K562 (cell line): ENCODE measurements around the gene ZNF385D. TPM values are rescaled to one million over a fixed set of nuclear protein-coding genes. Genes with fewer than 3 reads are reported as not detected.

Experiments
- ATAC-seq: fragments of 200-7000 bp; cut with Tn5 transposase; 3 replicates; pipeline ENCODE4 v1.9.1; 2020; ENCODE audit warnings: moderate library complexity
- BruUV-seq: library from RNA; stranded (reverse); fragments of 400-500 nt; replicated peaks from 2 replicates; lab custom pipeline; 2021; lab: Mats Ljungman, UMichigan
- CTCF ChIA-PET: fragments of 300-600 bp; formaldehyde crosslinking; extraction: SDS; loops from one replicate; lab custom pipeline; 2021; ENCODE audit warnings: low intra/inter-chr PET ratio; lab: Yijun Ruan, JAX
- POLR2A ChIA-PET: fragments of 300-600, 350-650 bp; sonication (Branson Sonifier 250); formaldehyde crosslinking; extraction: SDS; loops from one replicate; lab custom pipeline; 2021; ENCODE audit warnings: antibody characterized with exemption, inconsistent platforms; lab: Yijun Ruan, JAX
- DNase-seq, 4 experiments: peaks; one replicate each; pipeline versions ENCODE4 v3.0.0 to v3.0.0-alpha.2; 2011 to 2018; ENCODE audit warnings: low spot score in 3 of 4, mixed read lengths in 3 of 4; ENCODE audit errors: extremely low read depth in 1 of 4
- FAIRE-seq: peaks from 2 replicates; lab custom pipeline; 2011; peaks lifted over from hg19 to GRCh38; lab: Jason Lieb, UNC
- H2AFZ ChIP-seq: 2 replicates; pipeline ENCODE4 v1.6.0; 2011; ENCODE audit warnings: low read depth, low read length, control low read depth, inconsistent platforms
- H3K27ac ChIP-seq: fragments of 200-600 bp; 3 replicates; pipeline ENCODE4 v1.8.0; 2011; ENCODE audit warnings: low read depth, mild to moderate bottlenecking, control low read depth, inconsistent platforms, low read length, moderate library complexity, mixed read lengths; ENCODE audit errors: extremely low read depth
- H3K27me3 ChIP-seq, 2 experiments: fragments of 300-600 bp in 1 of 2; 2 replicates in 1 of 2; 3 replicates in 1 of 2; pipeline versions ENCODE4 v1.6.0 to v1.8.0; 2011; ENCODE audit warnings: inconsistent platforms in 2 of 2, low read length in 2 of 2, mild to moderate bottlenecking in 1 of 2, mixed read lengths in 1 of 2, moderate library complexity in 1 of 2; ENCODE audit not compliant: control insufficient read depth in 2 of 2, insufficient read depth in 2 of 2
- H3K36me3 ChIP-seq: fragments of 300-600 bp; 3 replicates; pipeline ENCODE4 v1.8.0; 2011; ENCODE audit warnings: mild to moderate bottlenecking, low read length, inconsistent platforms; ENCODE audit not compliant: control insufficient read depth, insufficient read depth
- H3K4me1 ChIP-seq, 2 experiments: fragments of 200-600 bp in 1 of 2; replicated peaks in 1 of 2; 2 replicates in 1 of 2; 3 replicates in 1 of 2; pipeline versions ENCODE4 v1.5.1 to v1.8.0; 2011; ENCODE audit warnings: inconsistent platforms in 2 of 2, low read length in 2 of 2, mild to moderate bottlenecking in 1 of 2, mixed read lengths in 1 of 2, moderate library complexity in 1 of 2; ENCODE audit not compliant: control insufficient read depth in 2 of 2, insufficient read depth in 2 of 2
- H3K4me2 ChIP-seq: 2 replicates; pipeline ENCODE4 v1.6.1; 2011; ENCODE audit warnings: low read length, control low read depth, inconsistent platforms, mixed read lengths; ENCODE audit not compliant: insufficient read depth
- H3K4me3 ChIP-seq: fragments of 200-600 bp; sonication (generic), shearing (Covaris generic); 2 replicates; pipeline ENCODE4 v1.5.1; 2016; ENCODE audit warnings: control low read depth, inconsistent platforms
- H3K79me2 ChIP-seq: fragments of 200-600 bp; 3 replicates; pipeline ENCODE4 v1.8.0; 2011; ENCODE audit warnings: low read length, inconsistent platforms; ENCODE audit not compliant: control insufficient read depth, insufficient read depth
- H3K9ac ChIP-seq, 2 experiments: 2 replicates each; pipeline versions ENCODE4 v1.6.0 to v1.6.1; 2011; ENCODE audit warnings: low read depth in 2 of 2, low read length in 2 of 2, control low read depth in 1 of 2, inconsistent platforms in 1 of 2, mild to moderate bottlenecking in 1 of 2, mixed read lengths in 1 of 2; ENCODE audit not compliant: insufficient read depth in 1 of 2
- H3K9me1 ChIP-seq: one replicate; pipeline ENCODE4 v1.6.0; 2011; ENCODE audit warnings: inconsistent platforms, mild to moderate bottlenecking, low read length, moderate library complexity; ENCODE audit not compliant: control insufficient read depth, insufficient read depth
- H3K9me3 ChIP-seq: replicated peaks from 2 replicates; pipeline ENCODE4 v1.5.1; 2011; ENCODE audit warnings: low read depth, low read length, inconsistent platforms; ENCODE audit not compliant: control insufficient read depth, insufficient read depth
- H4K20me1 ChIP-seq: replicated peaks from 2 replicates; pipeline ENCODE4 v1.6.1; 2011; ENCODE audit warnings: low read length, inconsistent platforms, mixed read lengths; ENCODE audit not compliant: control insufficient read depth, insufficient read depth
- E2F4 ChIP-seq: sonication (generic); formaldehyde crosslinking; IDR thresholded peaks from 2 replicates; pipeline ENCODE4 v1.8.0; 2022; ENCODE audit warnings: mild to moderate bottlenecking, low read depth, missing genetic modification reagents
- ESRRA ChIP-seq: fragments of 450-650 bp; IDR thresholded peaks from 2 replicates; pipeline ENCODE4 v1.6.1; 2014; ENCODE audit warnings: low read depth, mild to moderate bottlenecking, moderate library complexity, borderline replicate concordance
- EWSR1 ChIP-seq: fragments of 450-650 bp; IDR thresholded peaks from 2 replicates; pipeline ENCODE4 v1.6.1; 2018; ENCODE audit warnings: borderline replicate concordance, mild to moderate bottlenecking, low read depth, moderate library complexity; ENCODE audit not compliant: partially characterized antibody
- NR1H2 ChIP-seq: sonication (generic); formaldehyde crosslinking; IDR thresholded peaks from 2 replicates; pipeline ENCODE4 v1.4.0; 2020; ENCODE audit warnings: mild to moderate bottlenecking, missing genetic modification reagents
- RB1 ChIP-seq: fragments of 450-650 bp; IDR thresholded peaks from 2 replicates; pipeline ENCODE4 v1.6.1; 2017; ENCODE audit warnings: low read depth, mild to moderate bottlenecking
- SMAD1 ChIP-seq: fragments of 150-350 bp; IDR thresholded peaks from 2 replicates; pipeline ENCODE4 v1.6.1; 2014; ENCODE audit warnings: low read length, low read depth; ENCODE audit not compliant: partially characterized antibody
- ZBTB8A ChIP-seq: fragments of 450-650 bp; IDR thresholded peaks from 2 replicates; pipeline ENCODE4 v1.6.1; 2018; ENCODE audit warnings: mild to moderate bottlenecking, moderate library complexity; ENCODE audit not compliant: partially characterized antibody
- ZEB2 ChIP-seq: fragments of 450-650 bp; IDR thresholded peaks from 2 replicates; pipeline ENCODE4 v1.6.1; 2016
- ZNF165 ChIP-seq: fragments of 250-450 bp; sonication (Bioruptor Pico); IDR thresholded peaks from 2 replicates; pipeline ENCODE4 v1.4.0; 2020; ENCODE audit warnings: borderline replicate concordance
- ZNF449 ChIP-seq: fragments of 250-450 bp; sonication (Bioruptor Pico); IDR thresholded peaks from 2 replicates; pipeline ENCODE4 v1.8.0; 2022; ENCODE audit warnings: moderate library complexity, mild to moderate bottlenecking, inconsistent platforms
- ZNF589 ChIP-seq: fragments of 200-800 bp; sonication (Bioruptor generic); IDR thresholded peaks from 2 replicates; pipeline ENCODE4 v1.6.1; 2016; ENCODE audit warnings: low read depth, missing genetic modification characterization, missing compliant biosample characterization
- ZNF780A ChIP-seq: fragments of 250-450 bp; sonication (Bioruptor Pico); IDR thresholded peaks from 2 replicates; pipeline ENCODE4 v1.5.0; 2021; ENCODE audit warnings: mild to moderate bottlenecking
- whole genome bisulfite sequencing: fragments of 100-300 bp; shearing (Covaris generic); methylation state at CpG from one replicate; pipeline ENCODE4 v1.1.6; 2016; ENCODE audit warnings: low coverage, mixed read lengths; ENCODE audit not compliant: insufficient coverage; ENCODE audit errors: missing lambda C conversion rate; 5-methylcytosine and 5-hydroxymethylcytosine counted together
- in situ Hi-C: fragments of 300-500 bp; cut with MboI; formaldehyde crosslinking; loops from 4 replicates; pipeline ENCODE4 v1.15.0; 2018; ENCODE audit warnings: inconsistent platforms, mixed read lengths
- intact Hi-C: fragments of 100-400 bp; cut with micrococcal nuclease; formaldehyde crosslinking; loops from 2 replicates; pipeline ENCODE4 v1.14.2; 2022
- polyA plus RNA-seq, 8 experiments: library from polyadenylated mRNA; depleted of rRNA in 4 of 8; stranded (reverse) in 5 of 8; unstranded in 3 of 8; fragments of >200 nt; fragmentation: Nextera tagmentation in 2 of 8; fragmentation: Illumina TruSeq in 1 of 8; extraction: Ambion mirVana in 2 of 8; extraction: Trizol in 1 of 8; gene quantifications; 2 replicates each; pipeline versions ENCODE4 v1.2.1 to v1.2.3, GENCODE V29; 2011 to 2014; ENCODE audit warnings: inconsistent platforms in 1 of 8, missing spikeins in 1 of 8
- total RNA-seq, 7 experiments: library from RNA; depleted of rRNA in 6 of 7; stranded (reverse); fragments of >200 nt in 6 of 7; fragmentation: Illumina TruSeq in 2 of 7; extraction: Trizol in 2 of 7; gene quantifications; 2 replicates each; pipeline versions ENCODE4 v1.2.1 to v1.2.3, GENCODE V29; 2011 to 2021; ENCODE audit warnings: low replicate concordance in 1 of 7
- TF ChIP-seq, protein P1 (sequence below): IDR thresholded peaks from 3 replicates; pipeline ENCODE4 v1.6.1; 2011; ENCODE audit warnings: borderline replicate concordance, mild to moderate bottlenecking, moderate library complexity; ENCODE audit not compliant: insufficient read length; ENCODE audit errors: extremely low read depth

The ZNF385D gene
- total and polyA plus RNA-seq, 9 of the 15 experiments (the other 6 are each of a cell fraction or from before 2014, with no cell fraction given) = 0.14 to 1.7 (median 0.51) TPM

GRCh38 chr3:21421096-21421495 is 329.9 kb downstream of the ZNF385D start:
- Histone ChIP-seq H2AFZ (no peak overlapping the region), H3K36me3 (no peaks in the 10 kb centered on the region), H3K4me2 (no peak overlapping the region), H3K4me1 (no peaks in the 10 kb centered on the region), H3K9ac (no peak overlapping the region), H3K4me3 (no peak overlapping the region), H3K9me3 (no peaks in the 10 kb centered on the region), H3K27me3 (no peaks in the 10 kb centered on the region), H4K20me1 (no peaks in the 10 kb centered on the region), H3K9me1 (no peaks in the 10 kb centered on the region), H3K27ac (no peak overlapping the region), H3K79me2 (no peaks in the 10 kb centered on the region)
- FAIRE-seq (no peak), DNase-seq (peak in 1 of 4 experiments; percentile 8), ATAC-seq (no peak)
- in situ Hi-C loops = no loop called here
- POLR2A ChIA-PET = no interaction called here
- 1% methylated on average over 8 of the region's 9 CpGs for WGBS
- intact Hi-C loops = no loop called here
- BruUV-seq = no TSS peak
- CTCF ChIA-PET = no interaction called here
- TF ChIP-seq, protein P1, sequence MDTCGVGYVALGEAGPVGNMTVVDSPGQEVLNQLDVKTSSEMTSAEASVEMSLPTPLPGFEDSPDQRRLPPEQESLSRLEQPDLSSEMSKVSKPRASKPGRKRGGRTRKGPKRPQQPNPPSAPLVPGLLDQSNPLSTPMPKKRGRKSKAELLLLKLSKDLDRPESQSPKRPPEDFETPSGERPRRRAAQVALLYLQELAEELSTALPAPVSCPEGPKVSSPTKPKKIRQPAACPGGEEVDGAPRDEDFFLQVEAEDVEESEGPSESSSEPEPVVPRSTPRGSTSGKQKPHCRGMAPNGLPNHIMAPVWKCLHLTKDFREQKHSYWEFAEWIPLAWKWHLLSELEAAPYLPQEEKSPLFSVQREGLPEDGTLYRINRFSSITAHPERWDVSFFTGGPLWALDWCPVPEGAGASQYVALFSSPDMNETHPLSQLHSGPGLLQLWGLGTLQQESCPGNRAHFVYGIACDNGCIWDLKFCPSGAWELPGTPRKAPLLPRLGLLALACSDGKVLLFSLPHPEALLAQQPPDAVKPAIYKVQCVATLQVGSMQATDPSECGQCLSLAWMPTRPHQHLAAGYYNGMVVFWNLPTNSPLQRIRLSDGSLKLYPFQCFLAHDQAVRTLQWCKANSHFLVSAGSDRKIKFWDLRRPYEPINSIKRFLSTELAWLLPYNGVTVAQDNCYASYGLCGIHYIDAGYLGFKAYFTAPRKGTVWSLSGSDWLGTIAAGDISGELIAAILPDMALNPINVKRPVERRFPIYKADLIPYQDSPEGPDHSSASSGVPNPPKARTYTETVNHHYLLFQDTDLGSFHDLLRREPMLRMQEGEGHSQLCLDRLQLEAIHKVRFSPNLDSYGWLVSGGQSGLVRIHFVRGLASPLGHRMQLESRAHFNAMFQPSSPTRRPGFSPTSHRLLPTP = no peak
- TF ChIP-seq ZNF449 (no peak), ZNF780A (CRISPR knock-in tag) (no peak), EWSR1 (no peak), ZEB2 (no peak), NR1H2 (no peak), ESRRA (no peak), ZNF589 (CRISPR knock-in tag) (no peak), ZBTB8A (no peak), ZNF165 (no peak), SMAD1 (no peak), RB1 (no peak), E2F4 (CRISPR knock-in tag) (no peak)
